SK-N-SH (cell line): Measurements from ENCODE around the gene TBX2.

Experiments
- ELF1 ChIP-seq: IDR thresholded peaks from 2 replicates; pipeline ENCODE4 v1.4.0; 2012
- EP300 ChIP-seq, 2 experiments: IDR thresholded peaks; 2 replicates each; pipeline versions ENCODE4 v1.4.0 to v1.6.1; 2012; ENCODE audit warnings: borderline replicate concordance in 1 of 2, low read depth in 1 of 2, low read length in 1 of 2
- NFIC ChIP-seq: IDR thresholded peaks from 2 replicates; pipeline ENCODE4 v1.4.0; 2012; ENCODE audit warnings: borderline replicate concordance
- RAD21 ChIP-seq: IDR thresholded peaks from 2 replicates; pipeline ENCODE4 v1.6.1; 2012; ENCODE audit warnings: mild to moderate bottlenecking, low read length
- TF ChIP-seq, protein P1 (sequence below): fragments of 200-600 bp; sonication (generic); IDR thresholded peaks from 2 replicates; pipeline ENCODE4 v1.6.1; 2017; ENCODE audit warnings: antibody characterized with exemption, mild to moderate bottlenecking, moderate library complexity

GRCh38 chr17:61425682-61426481 lies 26.2 kb downstream of the TBX2 start:
- no peak for TF ChIP-seq ELF1
- no peak for TF ChIP-seq NFIC
- TF ChIP-seq, protein P1, sequence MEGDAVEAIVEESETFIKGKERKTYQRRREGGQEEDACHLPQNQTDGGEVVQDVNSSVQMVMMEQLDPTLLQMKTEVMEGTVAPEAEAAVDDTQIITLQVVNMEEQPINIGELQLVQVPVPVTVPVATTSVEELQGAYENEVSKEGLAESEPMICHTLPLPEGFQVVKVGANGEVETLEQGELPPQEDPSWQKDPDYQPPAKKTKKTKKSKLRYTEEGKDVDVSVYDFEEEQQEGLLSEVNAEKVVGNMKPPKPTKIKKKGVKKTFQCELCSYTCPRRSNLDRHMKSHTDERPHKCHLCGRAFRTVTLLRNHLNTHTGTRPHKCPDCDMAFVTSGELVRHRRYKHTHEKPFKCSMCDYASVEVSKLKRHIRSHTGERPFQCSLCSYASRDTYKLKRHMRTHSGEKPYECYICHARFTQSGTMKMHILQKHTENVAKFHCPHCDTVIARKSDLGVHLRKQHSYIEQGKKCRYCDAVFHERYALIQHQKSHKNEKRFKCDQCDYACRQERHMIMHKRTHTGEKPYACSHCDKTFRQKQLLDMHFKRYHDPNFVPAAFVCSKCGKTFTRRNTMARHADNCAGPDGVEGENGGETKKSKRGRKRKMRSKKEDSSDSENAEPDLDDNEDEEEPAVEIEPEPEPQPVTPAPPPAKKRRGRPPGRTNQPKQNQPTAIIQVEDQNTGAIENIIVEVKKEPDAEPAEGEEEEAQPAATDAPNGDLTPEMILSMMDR: no peak; the same call in 1 of the 2 replicates
- peak; percentile 63 for TF ChIP-seq RAD21
- TF ChIP-seq EP300 (IDR thresholded peaks at IDR 0.05; ENCODE audit: borderline replicate concordance in 1 of 2, low read depth in 1 of 2, low read length in 1 of 2): no peak
